GM23338 (cell line): ENCODE data around the gene STPG2. TPM values are rescaled to one million over a fixed set of nuclear protein-coding genes. Genes with fewer than 3 reads are reported as not detected.

Experiments used
- ATAC-seq: fragments of 200-7000 bp; cut with Tn5 transposase; 3 replicates; pipeline ENCODE4 v1.9.1; 2020
- DNase-seq: peaks from one replicate; pipeline ENCODE4 v3.0.0-alpha.2; 2015; ENCODE audit warnings: low spot score
- H2AFZ ChIP-seq: fragments of 200-600 bp; sonication (generic); 2 replicates; pipeline ENCODE4 v1.8.0; 2016; ENCODE audit warnings: antibody characterized with exemption, mild to moderate bottlenecking, moderate library complexity
- H3F3A ChIP-seq: fragments of 200-600 bp; sonication (generic); replicated peaks from 2 replicates; pipeline ENCODE4 v1.8.0; 2017; ENCODE audit warnings: antibody characterized with exemption, mixed run types, low read depth
- H3K27ac ChIP-seq: fragments of 200-600 bp; sonication (generic); 2 replicates; pipeline ENCODE4 v1.6.1; 2016; ENCODE audit warnings: low read depth
- H3K27me3 ChIP-seq: fragments of 200-600 bp; sonication (generic); 2 replicates; pipeline ENCODE4 v1.8.0; 2016; ENCODE audit warnings: mild to moderate bottlenecking, mixed run types, moderate library complexity; ENCODE audit not compliant: insufficient read depth
- H3K36me3 ChIP-seq: fragments of 200-600 bp; sonication (generic); 2 replicates; pipeline ENCODE4 v1.8.0; 2016; ENCODE audit warnings: mild to moderate bottlenecking; ENCODE audit not compliant: insufficient read depth
- H3K4me1 ChIP-seq: fragments of 200-600 bp; sonication (generic); 2 replicates; pipeline ENCODE4 v1.8.0; 2016; ENCODE audit warnings: mild to moderate bottlenecking, moderate library complexity; ENCODE audit not compliant: insufficient read depth
- H3K4me2 ChIP-seq: fragments of 200-600 bp; sonication (generic); 2 replicates; pipeline ENCODE4 v1.7.1; 2017; ENCODE audit warnings: mixed run types
- H3K4me3 ChIP-seq: fragments of 200-600 bp; sonication (generic); 2 replicates; pipeline ENCODE4 v1.6.1; 2016; ENCODE audit warnings: mixed run types
- H3K79me2 ChIP-seq: fragments of 200-600 bp; sonication (generic); replicated peaks from 2 replicates; pipeline ENCODE4 v1.8.0; 2017; ENCODE audit warnings: mild to moderate bottlenecking; ENCODE audit not compliant: insufficient read depth
- H3K9me2 ChIP-seq: fragments of 200-600 bp; sonication (generic); 2 replicates; pipeline ENCODE4 v1.8.0; 2017; ENCODE audit not compliant: insufficient read depth
- H4K20me1 ChIP-seq: fragments of 200-600 bp; sonication (generic); replicated peaks from 2 replicates; pipeline ENCODE4 v1.8.0; 2017; ENCODE audit warnings: mild to moderate bottlenecking; ENCODE audit not compliant: insufficient read depth
- H3K27ac Mint-ChIP-seq: 2 replicates; pipeline ENCODE4 v1.8.0; 2020; ENCODE audit warnings: inconsistent platforms, mild to moderate bottlenecking, moderate library complexity, mixed read lengths
- H3K27me3 Mint-ChIP-seq: 3 replicates; pipeline ENCODE4 v1.8.0; 2022; ENCODE audit warnings: low read depth, mild to moderate bottlenecking, moderate library complexity, mixed read lengths, inconsistent platforms; ENCODE audit not compliant: insufficient read depth, poor library complexity
- H3K36me3 Mint-ChIP-seq: 3 replicates; pipeline ENCODE4 v1.8.0; 2021; ENCODE audit warnings: low read depth, mild to moderate bottlenecking, inconsistent platforms, moderate library complexity, mixed read lengths
- H3K4me1 Mint-ChIP-seq: 3 replicates; pipeline ENCODE4 v1.8.0; 2020; ENCODE audit warnings: mild to moderate bottlenecking, inconsistent platforms, mixed read lengths
- H3K4me3 Mint-ChIP-seq: 3 replicates; pipeline ENCODE4 v1.8.0; 2021; ENCODE audit warnings: moderate library complexity, mild to moderate bottlenecking, inconsistent platforms, mixed read lengths
- H3K9me3 Mint-ChIP-seq: 3 replicates; pipeline ENCODE4 v1.8.0; 2020; ENCODE audit warnings: moderate library complexity, mild to moderate bottlenecking, inconsistent platforms, mixed read lengths
- ETS1 ChIP-seq: IDR thresholded peaks from 2 replicates; pipeline ENCODE4 v1.6.1; 2016; ENCODE audit warnings: antibody characterized with exemption
- EZH2phosphoT487 ChIP-seq: fragments of 200-600 bp; sonication (generic); IDR thresholded peaks from one replicate; pipeline ENCODE4 v1.8.1; 2018; ENCODE audit warnings: antibody characterized with exemption; ENCODE audit not compliant: unreplicated experiment
- POLR2AphosphoS5 ChIP-seq: IDR thresholded peaks from 2 replicates; pipeline ENCODE4 v1.6.1; 2016; ENCODE audit warnings: antibody characterized with exemption, low read depth
- ZNF114 ChIP-seq: fragments of 250-450 bp; sonication (Bioruptor Pico); IDR thresholded peaks from 2 replicates; pipeline ENCODE4 v1.5.0; 2020; ENCODE audit warnings: mild to moderate bottlenecking, moderate library complexity
- ZNF331 ChIP-seq: fragments of 250-450 bp; sonication (Bioruptor Pico); IDR thresholded peaks from 2 replicates; pipeline ENCODE4 v1.5.0; 2020; ENCODE audit warnings: low read depth, mild to moderate bottlenecking, moderate library complexity
- ZNF462 ChIP-seq: fragments of 250-450 bp; sonication (Bioruptor Pico); IDR thresholded peaks from 2 replicates; pipeline ENCODE4 v1.5.0; 2020; ENCODE audit warnings: mild to moderate bottlenecking, moderate library complexity
- polyA plus RNA-seq: library from polyadenylated mRNA; unstranded; fragments of >200 nt; fragmentation: Nextera tagmentation; extraction: Ambion mirVana; gene quantifications from 2 replicates; pipeline ENCODE4 v1.2.1, GENCODE V29; 2016
- total RNA-seq: library from RNA; depleted of rRNA; stranded (reverse); fragments of >200 nt; shearing (Covaris generic); gene quantifications from 2 replicates; pipeline ENCODE4 v1.2.3, GENCODE V29; 2014

The STPG2 gene
- total and polyA plus RNA-seq, 2 experiments from 2014 or later = 0.17 to 0.32 TPM

GRCh38 chr4:97998203-97998602, 145.1 kb downstream of the STPG2 start (continued):
- TF ChIP-seq ETS1 (no peak), POLR2AphosphoS5 (no peak), ZNF331 (CRISPR knock-in tag) (no peak)

- Mint-ChIP-seq H3K27me3 (peaks cover 4% of the 10 kb centered on the region), H3K4me1 (no peaks in the 10 kb centered on the region), H3K4me3 (no peak overlapping the region), H3K27ac (no peak overlapping the region), H3K36me3 (peaks cover 4% of the 10 kb centered on the region; the same call in 1 of the 3 replicates), H3K9me3 (peaks cover 32% of the 10 kb centered on the region)
- TF ChIP-seq EZH2phosphoT487 (no peak), POLR2AphosphoS5 (no peak)
- Histone ChIP-seq H3K27me3 (no peaks in the 10 kb centered on the region), H3K79me2 (no peaks in the 10 kb centered on the region), H3K4me3 (no peak overlapping the region), H2AFZ (no peak overlapping the region), H3K36me3 (0 out of 2 replicates have a peak, but pooled peaks cover 5% of the 10 kb centered on the region), H3K4me2 (no peak overlapping the region), H3K4me1 (no peaks in the 10 kb centered on the region), H3K27ac (no peak overlapping the region), H3K9me2 (0 out of 2 replicates have a peak, but pooled peaks cover 3% of the 10 kb centered on the region), H4K20me1 (no peaks in the 10 kb centered on the region), H3F3A (no peaks in the 10 kb centered on the region)
- no peak for DNase-seq
- no peak for ATAC-seq
Observed at GRCh38 chr4:97994765-97995465, 148.4 kb downstream of the STPG2 start.

GRCh38 chr4:97990409-97990808, 152.9 kb downstream of the STPG2 start:
- Histone ChIP-seq H3F3A (no peaks in the 10 kb centered on the region), H3K79me2 (no peaks in the 10 kb centered on the region), H2AFZ (no peak overlapping the region), H3K27me3 (no peaks in the 10 kb centered on the region), H3K4me1 (no peaks in the 10 kb centered on the region), H4K20me1 (no peaks in the 10 kb centered on the region), H3K27ac (no peak overlapping the region), H3K4me3 (no peak overlapping the region), H3K36me3 (0 out of 2 replicates have a peak, but pooled peaks cover 5% of the 10 kb centered on the region), H3K4me2 (no peak overlapping the region), H3K9me2 (0 out of 2 replicates have a peak, but pooled peaks cover 3% of the 10 kb centered on the region)
- Mint-ChIP-seq H3K27me3 (peaks cover 4% of the 10 kb centered on the region), H3K36me3 (peaks cover 4% of the 10 kb centered on the region; the same call in 1 of the 3 replicates), H3K4me3 (no peak overlapping the region), H3K27ac (no peak overlapping the region), H3K4me1 (no peaks in the 10 kb centered on the region), H3K9me3 (peaks cover 26% of the 10 kb centered on the region)
- no peak for ATAC-seq
- TF ChIP-seq ZNF331 (CRISPR knock-in tag) = no peak
- no peak for TF ChIP-seq ZNF462 (CRISPR knock-in tag)
- TF ChIP-seq EZH2phosphoT487 = no peak
- TF ChIP-seq ZNF114 (CRISPR knock-in tag) = no peak
- no peak for DNase-seq
